PC-3 (cell line): ENCODE data around the gene ENPP3. TPM values are rescaled to one million over a fixed set of nuclear protein-coding genes. Genes with fewer than 3 reads are reported as not detected.

Experiments used
- ATAC-seq: fragments of 200-7000 bp; cut with Tn5 transposase; 2 replicates; pipeline ENCODE4 v1.9.1; 2020; ENCODE audit warnings: mild to moderate bottlenecking, moderate library complexity
- BruUV-seq: library from RNA; stranded (reverse); fragments of 400-500 nt; replicated peaks from 2 replicates; lab custom pipeline; 2021; lab: Mats Ljungman, UMichigan
- CTCF ChIA-PET: fragments of 300-600 bp; sonication (Branson Sonifier 250); formaldehyde crosslinking; loops from one replicate; lab custom pipeline; 2022; ENCODE audit warnings: antibody characterized with exemption; lab: Charles Lee
- POLR2A ChIA-PET: fragments of 300-600 bp; sonication (Branson Sonifier 250); formaldehyde crosslinking; loops from one replicate; lab custom pipeline; 2022; ENCODE audit warnings: antibody characterized with exemption; ENCODE audit not compliant: unreplicated experiment; lab: Charles Lee
- DNase-seq: peaks from one replicate; pipeline ENCODE4 v3.0.0-alpha.2; 2015
- H2AFZ ChIP-seq: fragments of 300-600 bp; sonication (generic); 2 replicates; pipeline ENCODE4 v1.6.0; 2016; ENCODE audit warnings: antibody characterized with exemption, low read length
- H3F3A ChIP-seq: fragments of 300-600 bp; sonication (generic); one replicate; pipeline ENCODE4 v1.6.0; 2017; ENCODE audit warnings: antibody characterized with exemption, low read length, control low read depth, mild to moderate bottlenecking; ENCODE audit not compliant: unreplicated experiment
- H3K27ac ChIP-seq: fragments of 300-600 bp; sonication (generic); 2 replicates; pipeline ENCODE4 v1.5.1; 2016; ENCODE audit warnings: mild to moderate bottlenecking, low read length
- H3K27me3 ChIP-seq: fragments of 300-600 bp; sonication (generic); 2 replicates; pipeline ENCODE4 v1.6.1; 2016; ENCODE audit warnings: low read length, mixed read lengths
- H3K36me3 ChIP-seq: fragments of 300-600 bp; sonication (generic); 2 replicates; pipeline ENCODE4 v1.6.1; 2016; ENCODE audit warnings: low read depth, mixed run types, low read length, mixed read lengths
- H3K4me1 ChIP-seq: fragments of 300-600 bp; sonication (generic); 2 replicates; pipeline ENCODE4 v1.5.1; 2016; ENCODE audit warnings: low read length; ENCODE audit not compliant: insufficient read depth
- H3K4me2 ChIP-seq: fragments of 300-600 bp; sonication (generic); 2 replicates; pipeline ENCODE4 v1.6.0; 2016; ENCODE audit warnings: low read length
- H3K4me3 ChIP-seq: fragments of 300-600 bp; sonication (generic); 2 replicates; pipeline ENCODE4 v1.5.1; 2016; ENCODE audit warnings: mild to moderate bottlenecking, low read length, mixed read lengths
- H3K79me2 ChIP-seq: fragments of 300-600 bp; sonication (generic); 2 replicates; pipeline ENCODE4 v1.6.1; 2017; ENCODE audit warnings: low read length, mixed read lengths
- H3K9ac ChIP-seq: fragments of 300-600 bp; sonication (generic); 2 replicates; pipeline ENCODE4 v1.6.0; 2016; ENCODE audit warnings: mild to moderate bottlenecking, low read length
- H3K9me2 ChIP-seq: fragments of 300-600 bp; sonication (generic); replicated peaks from 2 replicates; pipeline ENCODE4 v1.6.1; 2016; ENCODE audit warnings: mixed run types, low read length, mixed read lengths
- H3K9me3 ChIP-seq: fragments of 300-600 bp; sonication (generic); 2 replicates; pipeline ENCODE4 v1.6.1; 2016; ENCODE audit warnings: low read length, mixed read lengths
- H4K20me1 ChIP-seq: fragments of 300-600 bp; sonication (generic); 2 replicates; pipeline ENCODE4 v1.6.1; 2016; ENCODE audit warnings: low read length, mixed read lengths
- CTCF ChIP-seq: fragments of 300-600 bp; sonication (generic); conservative IDR thresholded peaks from 2 replicates; pipeline ENCODE4 v1.5.1; 2017; ENCODE audit warnings: antibody characterized with exemption, low read depth, mild to moderate bottlenecking, low read length
- EZH2 ChIP-seq: fragments of 300-600 bp; sonication (generic); IDR thresholded peaks from one replicate; pipeline ENCODE4 v1.6.1; 2017; ENCODE audit warnings: antibody characterized with exemption, mild to moderate bottlenecking, low read length; ENCODE audit not compliant: unreplicated experiment
- EZH2phosphoT487 ChIP-seq: fragments of 300-600 bp; sonication (generic); IDR thresholded peaks from 2 replicates; pipeline ENCODE4 v1.6.1; 2018; ENCODE audit warnings: mild to moderate bottlenecking, antibody characterized with exemption, low read length, borderline replicate concordance
- intact Hi-C: fragments of 100-400 bp; cut with micrococcal nuclease; formaldehyde crosslinking; loops from 2 replicates; pipeline ENCODE4 v1.9.0; 2023
- total RNA-seq: library from RNA; depleted of rRNA; stranded (reverse); fragments of >200 nt; gene quantifications from 2 replicates; pipeline ENCODE4 v1.2.3, GENCODE V29; 2014

ENPP3 gene
- total RNA-seq, 1 experiment from 2014 or later = 0.18 TPM

DNA sequence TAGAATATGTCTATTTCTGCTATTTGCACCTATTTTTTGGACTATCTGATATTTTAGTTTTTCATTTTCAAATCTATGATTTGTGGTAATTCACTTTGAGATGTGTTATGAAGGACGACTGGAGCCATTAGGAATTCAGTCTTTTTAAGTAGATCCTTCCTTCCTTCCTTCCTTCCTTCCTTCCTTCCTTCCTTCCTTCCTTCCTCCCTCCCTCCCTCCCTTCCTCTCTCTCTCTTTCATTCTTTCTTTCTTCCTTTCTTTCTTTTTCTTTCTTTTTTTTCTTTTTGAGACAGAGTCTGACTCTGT is 124.6 kb downstream of the ENPP3 start:
- Histone ChIP-seq H3K9ac (no peak overlapping the region), H3K79me2 (no peaks in the 10 kb centered on the region), H4K20me1 (no peaks in the 10 kb centered on the region), H3K9me2 (no peaks in the 10 kb centered on the region), H3K27ac (peak overlapping the region; percentile 65), H3K4me2 (peak overlapping the region; percentile 63), H3K4me3 (no peak overlapping the region), H3K4me1 (peaks cover 18% of the 10 kb centered on the region), H3K36me3 (no peaks in the 10 kb centered on the region), H2AFZ (no peak overlapping the region), H3K27me3 (no peaks in the 10 kb centered on the region), H3F3A (no peaks in the 10 kb centered on the region), H3K9me3 (no peaks in the 10 kb centered on the region)
- ChIA-PET CTCF (no interaction called here), POLR2A (no interaction called here)
- TF ChIP-seq EZH2phosphoT487 (no peak), CTCF (no peak), EZH2 (no peak)
- BruUV-seq = no TSS peak
- intact Hi-C loops = no loop called here
- ATAC-seq (no peak), DNase-seq (no peak)

DNA sequence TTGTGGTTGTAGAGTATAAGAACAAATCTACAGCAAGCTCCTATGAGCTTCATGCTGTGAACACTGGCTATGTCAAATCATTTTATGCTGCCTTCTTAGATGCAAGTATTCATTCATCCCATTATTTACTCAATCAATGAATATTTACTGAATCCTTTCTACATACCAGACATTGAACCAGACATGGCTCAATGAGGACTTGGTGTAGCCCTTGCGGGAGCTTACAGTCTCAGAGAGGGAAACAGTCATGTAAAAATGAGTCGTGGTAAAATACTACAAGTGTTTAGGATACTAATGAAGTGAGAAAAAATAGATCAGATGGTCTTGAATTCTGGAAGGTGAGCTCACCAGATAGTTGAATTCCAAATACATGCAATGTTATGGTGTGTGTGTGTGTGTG is 125.9 kb downstream of the ENPP3 start:
- Histone ChIP-seq H3K9ac (no peak overlapping the region), H3K9me3 (no peaks in the 10 kb centered on the region), H3K4me2 (no peak overlapping the region), H3K27me3 (no peaks in the 10 kb centered on the region), H3F3A (no peaks in the 10 kb centered on the region), H2AFZ (no peak overlapping the region), H3K9me2 (no peaks in the 10 kb centered on the region), H3K4me3 (no peak overlapping the region), H3K79me2 (no peaks in the 10 kb centered on the region), H3K36me3 (no peaks in the 10 kb centered on the region), H3K4me1 (peaks cover 13% of the 10 kb centered on the region), H3K27ac (no peak overlapping the region), H4K20me1 (no peaks in the 10 kb centered on the region)
- no TSS peak for BruUV-seq
- ChIA-PET CTCF (no interaction called here), POLR2A (no interaction called here)
- intact Hi-C loops = no loop called here
- no peak for DNase-seq
- TF ChIP-seq EZH2 (no peak), EZH2phosphoT487 (no peak)
- no peak for ATAC-seq

- H3K9me3 ChIP-seq = no peaks in the 10 kb centered on the region
- H3K4me2 ChIP-seq = no peak overlapping the region
- no peaks in the 10 kb centered on the region for H3K27me3 ChIP-seq
- H3K36me3 ChIP-seq = no peaks in the 10 kb centered on the region
- POLR2A ChIA-PET = no interaction called here
- no TSS peak for BruUV-seq
- no peak for ATAC-seq
- H2AFZ ChIP-seq = no peak overlapping the region
- intact Hi-C loops = no loop called here
- TF ChIP-seq CTCF = no peak
- TF ChIP-seq EZH2phosphoT487 = no peak
- TF ChIP-seq EZH2 = no peak
- H3K79me2 ChIP-seq = no peaks in the 10 kb centered on the region
- H3K9me2 ChIP-seq = no peaks in the 10 kb centered on the region
- no peak overlapping the region for H3K27ac ChIP-seq
- no peak overlapping the region for H3K4me3 ChIP-seq
- no peak overlapping the region for H3K9ac ChIP-seq
- H3K4me1 ChIP-seq = peaks cover 13% of the 10 kb centered on the region
- CTCF ChIA-PET = no interaction called here
- DNase-seq = no peak
- H4K20me1 ChIP-seq = no peaks in the 10 kb centered on the region
- no peaks in the 10 kb centered on the region for H3F3A ChIP-seq
Measured at GRCh38 chr6:131763749-131764148, 126.6 kb downstream of the ENPP3 start.
